ENCODE measurements around the gene HLTF.

DNA sequence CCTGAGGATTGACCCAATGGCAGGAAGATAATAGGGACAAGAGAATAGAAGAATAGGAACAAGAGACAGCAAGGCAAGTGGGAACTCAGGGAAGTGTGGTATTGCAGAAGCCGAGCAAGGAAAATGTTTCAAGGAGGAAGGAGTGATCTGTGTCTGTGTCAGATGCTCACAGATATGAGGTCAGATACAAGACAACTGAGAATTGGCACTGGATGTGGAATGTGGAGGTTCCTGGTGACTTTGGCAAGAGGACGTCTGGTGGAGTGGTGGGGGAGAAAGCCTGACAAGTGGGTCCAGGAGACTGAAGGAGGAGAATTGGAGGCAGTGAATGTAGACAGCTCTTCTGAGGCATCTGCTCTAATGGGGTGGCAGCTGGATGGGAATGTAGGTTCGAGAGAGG, 70.9 kb downstream of the HLTF start:
- TF ChIP-seq, protein P1, sequence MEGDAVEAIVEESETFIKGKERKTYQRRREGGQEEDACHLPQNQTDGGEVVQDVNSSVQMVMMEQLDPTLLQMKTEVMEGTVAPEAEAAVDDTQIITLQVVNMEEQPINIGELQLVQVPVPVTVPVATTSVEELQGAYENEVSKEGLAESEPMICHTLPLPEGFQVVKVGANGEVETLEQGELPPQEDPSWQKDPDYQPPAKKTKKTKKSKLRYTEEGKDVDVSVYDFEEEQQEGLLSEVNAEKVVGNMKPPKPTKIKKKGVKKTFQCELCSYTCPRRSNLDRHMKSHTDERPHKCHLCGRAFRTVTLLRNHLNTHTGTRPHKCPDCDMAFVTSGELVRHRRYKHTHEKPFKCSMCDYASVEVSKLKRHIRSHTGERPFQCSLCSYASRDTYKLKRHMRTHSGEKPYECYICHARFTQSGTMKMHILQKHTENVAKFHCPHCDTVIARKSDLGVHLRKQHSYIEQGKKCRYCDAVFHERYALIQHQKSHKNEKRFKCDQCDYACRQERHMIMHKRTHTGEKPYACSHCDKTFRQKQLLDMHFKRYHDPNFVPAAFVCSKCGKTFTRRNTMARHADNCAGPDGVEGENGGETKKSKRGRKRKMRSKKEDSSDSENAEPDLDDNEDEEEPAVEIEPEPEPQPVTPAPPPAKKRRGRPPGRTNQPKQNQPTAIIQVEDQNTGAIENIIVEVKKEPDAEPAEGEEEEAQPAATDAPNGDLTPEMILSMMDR (IDR thresholded peaks at IDR 0.05) = no peak
- no peak for TF ChIP-seq POLR2A (IDR thresholded peaks at IDR 0.05)
